GM19025 (cell line): ENCODE results near the gene TPSD1.
"Not testable (repeated sequence)": the region's sequence is repeated elsewhere in the genome, so short reads cannot be mapped to it uniquely, and the experiment has no call there.

Source experiments
- ATAC-seq: cut with Tn5 transposase; IDR thresholded peaks from one replicate; pipeline ENCODE4 v1.9.1; 2021; ENCODE audit warnings: mild to moderate bottlenecking, low read depth, moderate library complexity; ENCODE audit not compliant: unreplicated experiment

TPSD1 gene

GRCh38 chr16:1260101-1260680, 4.3 kb downstream of the TPSD1 start:
- no peak for ATAC-seq

- no peak for ATAC-seq
These were observed 5.4 kb downstream of the TPSD1 start for GRCh38 chr16:1261131-1261892.

GRCh38 chr16:1262210-1262845, 6.5 kb downstream of the TPSD1 start:
- no peak for ATAC-seq

- no peak for ATAC-seq
These were observed 7.0 kb downstream of the TPSD1 start for GRCh38 chr16:1262846-1263221.

GRCh38 chr16:1263591-1264344, 7.9 kb downstream of the TPSD1 start:
- ATAC-seq: no peak

GRCh38 chr16:1264345-1265089, 8.6 kb downstream of the TPSD1 start:
- ATAC-seq: no peak

GRCh38 chr16:1265090-1265630, 9.3 kb downstream of the TPSD1 start:
- ATAC-seq: no peak

- no peak for ATAC-seq
These were observed 10.0 kb downstream of the TPSD1 start for GRCh38 chr16:1265826-1266225.

- not testable (repeated sequence) for ATAC-seq
These were observed 13.5 kb downstream of the TPSD1 start for GRCh38 chr16:1269418-1269817.

GRCh38 chr16:1271380-1271723, 15.5 kb downstream of the TPSD1 start:
- ATAC-seq: no peak

- not testable (repeated sequence) for ATAC-seq
These were observed 16.0 kb downstream of the TPSD1 start for GRCh38 chr16:1271724-1272413.

GRCh38 chr16:1272453-1273198, 16.8 kb downstream of the TPSD1 start:
- no peak for ATAC-seq

- ATAC-seq: no peak
These were observed 17.9 kb downstream of the TPSD1 start for GRCh38 chr16:1273816-1274215.

- ATAC-seq: no peak
These were observed 18.9 kb downstream of the TPSD1 start for GRCh38 chr16:1274767-1275166.

- no peak for ATAC-seq
These were observed 20.1 kb downstream of the TPSD1 start for GRCh38 chr16:1275791-1276579.

GRCh38 chr16:1276580-1276878, 20.7 kb downstream of the TPSD1 start:
- no peak for ATAC-seq

- no peak for ATAC-seq
These were observed 21.3 kb downstream of the TPSD1 start for GRCh38 chr16:1277151-1277598.

- ATAC-seq: no peak
These were observed 21.9 kb downstream of the TPSD1 start for GRCh38 chr16:1277617-1278282.
